Esophagus muscularis mucosa (tissue), 4 donors: ENCODE results near the gene IRF8. TPM values are rescaled to one million over a fixed set of nuclear protein-coding genes. Genes with fewer than 3 reads are reported as not detected.

ENCODE experiments used
- DNase-seq: peaks from one replicate; pipeline ENCODE4 v3.0.0-alpha.2; 2017; ENCODE audit errors: extremely low spot score
- H3K27ac ChIP-seq, 4 donors: fragments of 200-600 bp; sonication (generic); replicated peaks in 1 of 4; 1 replicate in 3 of 4; 2 replicates in 1 of 4; pipeline ENCODE4 v1.5.1; 2016 to 2019; ENCODE audit warnings: mild to moderate bottlenecking in 1 of 4
- H3K27me3 ChIP-seq, 4 donors: fragments of 200-600 bp; sonication (generic); one replicate each; pipeline versions ENCODE4 v1.5.1 to v1.6.0; 2016 to 2019
- H3K36me3 ChIP-seq, 4 donors: fragments of 200-600 bp; sonication (generic); one replicate each; pipeline ENCODE4 v1.5.1; 2016 to 2019
- H3K4me1 ChIP-seq, 4 donors: fragments of 200-600 bp; sonication (generic); one replicate each; pipeline ENCODE4 v1.5.1; 2016 to 2019
- H3K4me3 ChIP-seq, 4 donors: fragments of 200-600 bp; sonication (generic); 1 replicate in 2 of 4; 2 replicates in 2 of 4; pipeline ENCODE4 v1.5.1; 2016 to 2019; ENCODE audit warnings: mild to moderate bottlenecking in 4 of 4, moderate library complexity in 1 of 4
- H3K9me3 ChIP-seq, 4 donors: fragments of 200-600 bp; sonication (generic); 1 replicate in 3 of 4; 2 replicates in 1 of 4; pipeline ENCODE4 v1.5.1; 2016 to 2019
- EP300 ChIP-seq: sonication (generic); formaldehyde crosslinking; IDR thresholded peaks from one replicate; pipeline ENCODE4 v1.6.1; 2017; ENCODE audit warnings: antibody characterized with exemption
- POLR2A ChIP-seq: fragments of 450-650 bp; IDR thresholded peaks from one replicate; pipeline ENCODE4 v1.6.1; 2017; ENCODE audit warnings: antibody characterized with exemption, moderate library complexity, mild to moderate bottlenecking, low read depth
- POLR2AphosphoS5 ChIP-seq, 2 donors: sonication (generic); formaldehyde crosslinking; IDR thresholded peaks; one replicate each; pipeline ENCODE4 v1.6.1; 2017; ENCODE audit warnings: antibody characterized with exemption in 2 of 2
- WGBS: methylation state at CpG from one replicate; pipeline ENCODE4 v1.1.5; 2018; 5-methylcytosine and 5-hydroxymethylcytosine counted together
- intact Hi-C: fragments of 100-400 bp; cut with DNase I; formaldehyde crosslinking; loops from one replicate; pipeline ENCODE4 v1.15.1; 2023
- total RNA-seq, 4 donors: library from RNA; depleted of rRNA; stranded (reverse); fragments of >200 nt; gene quantifications; one replicate each; pipeline versions ENCODE4 v1.1.0 to v1.2.1, GENCODE V29; 2016
- TF ChIP-seq, protein P1 (sequence below), 3 experiments: fragments of 200-600 bp in 2 of 3; fragments of 450-650 bp in 1 of 3; sonication (generic) in 2 of 3; IDR thresholded peaks; one replicate each; pipeline ENCODE4 v1.5.1; 2017 to 2019; ENCODE audit warnings: antibody characterized with exemption in 3 of 3, mild to moderate bottlenecking in 2 of 3, moderate library complexity in 1 of 3

Gene IRF8
- total RNA-seq, 4 donors from 2014 or later: 5.1 to 12.9 (median 10.4) TPM

DNA sequence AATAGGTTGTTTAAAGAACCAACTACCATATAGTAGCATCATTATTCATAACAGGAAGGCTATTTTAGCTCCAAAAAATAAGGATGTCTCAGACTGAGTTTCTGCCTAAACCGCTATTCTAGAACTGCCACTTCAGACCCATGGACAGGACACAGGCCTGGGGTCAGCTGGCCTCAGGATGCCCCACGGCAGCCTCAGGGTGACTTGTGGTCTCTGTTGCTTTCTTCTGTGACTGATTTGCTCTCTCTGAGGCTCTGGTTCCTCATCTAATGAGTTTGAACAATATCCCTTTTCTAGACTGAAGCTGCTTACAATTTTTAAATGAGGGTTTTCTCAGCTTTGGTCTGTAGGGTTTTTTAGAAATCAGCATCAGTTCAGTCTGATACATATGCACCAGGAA lies 31.8 kb upstream of the IRF8 start:
- intact Hi-C loops: no loop called here
- no peak for DNase-seq
- 56% methylated on average over 2 of the region's 2 CpGs for WGBS
- H3K4me1 ChIP-seq: peaks cover 0 to 7% (median 2%) of the 10 kb centered on the region in 4 donors
- TF ChIP-seq POLR2A (no peak), POLR2AphosphoS5 (IDR thresholded peaks at IDR 0.05) (no peak), EP300 (no peak)
- H3K36me3 ChIP-seq: no peaks in the 10 kb centered on the region
- H3K27me3 ChIP-seq: no peaks in the 10 kb centered on the region
- no peak overlapping the region for H3K4me3 ChIP-seq
- no peak overlapping the region for H3K27ac ChIP-seq
- H3K9me3 ChIP-seq: peaks cover 0 to 4% (median 0%) of the 10 kb centered on the region in 4 donors

DNA sequence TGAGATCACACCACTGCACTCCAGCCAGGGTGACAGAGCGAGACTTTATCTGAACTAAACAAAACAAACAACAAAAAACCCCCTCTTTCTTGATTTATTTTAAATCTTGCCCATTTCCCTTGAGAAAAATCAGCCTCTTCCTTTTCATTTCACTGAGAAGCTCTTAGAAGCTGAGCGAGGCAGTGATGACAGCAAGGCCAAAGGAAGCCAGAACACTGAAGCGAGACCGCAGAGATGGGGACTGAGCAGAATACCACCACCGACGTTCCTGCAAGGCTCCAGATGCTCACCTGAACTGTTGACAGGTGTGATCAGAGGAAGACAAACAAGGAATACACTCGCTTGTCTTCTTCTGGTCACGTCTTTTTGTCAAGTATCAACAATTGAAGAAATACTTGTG lies 30.5 kb upstream of the IRF8 start:
- Histone ChIP-seq H3K4me3 (no peak overlapping the region), H3K36me3 (no peaks in the 10 kb centered on the region), H3K27ac (no peak overlapping the region), H3K4me1 (peaks cover 0 to 14% (median 5%) of the 10 kb centered on the region in 4 donors), H3K27me3 (no peaks in the 10 kb centered on the region), H3K9me3 (peaks cover 0 to 4% (median 0%) of the 10 kb centered on the region in 4 donors)
- no peak for DNase-seq
- no peak for TF ChIP-seq POLR2A
- no peak for TF ChIP-seq POLR2AphosphoS5 (IDR thresholded peaks at IDR 0.05)
- no peak for TF ChIP-seq EP300
- TF ChIP-seq, protein P1, sequence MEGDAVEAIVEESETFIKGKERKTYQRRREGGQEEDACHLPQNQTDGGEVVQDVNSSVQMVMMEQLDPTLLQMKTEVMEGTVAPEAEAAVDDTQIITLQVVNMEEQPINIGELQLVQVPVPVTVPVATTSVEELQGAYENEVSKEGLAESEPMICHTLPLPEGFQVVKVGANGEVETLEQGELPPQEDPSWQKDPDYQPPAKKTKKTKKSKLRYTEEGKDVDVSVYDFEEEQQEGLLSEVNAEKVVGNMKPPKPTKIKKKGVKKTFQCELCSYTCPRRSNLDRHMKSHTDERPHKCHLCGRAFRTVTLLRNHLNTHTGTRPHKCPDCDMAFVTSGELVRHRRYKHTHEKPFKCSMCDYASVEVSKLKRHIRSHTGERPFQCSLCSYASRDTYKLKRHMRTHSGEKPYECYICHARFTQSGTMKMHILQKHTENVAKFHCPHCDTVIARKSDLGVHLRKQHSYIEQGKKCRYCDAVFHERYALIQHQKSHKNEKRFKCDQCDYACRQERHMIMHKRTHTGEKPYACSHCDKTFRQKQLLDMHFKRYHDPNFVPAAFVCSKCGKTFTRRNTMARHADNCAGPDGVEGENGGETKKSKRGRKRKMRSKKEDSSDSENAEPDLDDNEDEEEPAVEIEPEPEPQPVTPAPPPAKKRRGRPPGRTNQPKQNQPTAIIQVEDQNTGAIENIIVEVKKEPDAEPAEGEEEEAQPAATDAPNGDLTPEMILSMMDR (IDR thresholded peaks at IDR 0.05): no peak
- 86% methylated on average over 8 of the region's 8 CpGs for WGBS
- intact Hi-C loops: no loop called here

DNA sequence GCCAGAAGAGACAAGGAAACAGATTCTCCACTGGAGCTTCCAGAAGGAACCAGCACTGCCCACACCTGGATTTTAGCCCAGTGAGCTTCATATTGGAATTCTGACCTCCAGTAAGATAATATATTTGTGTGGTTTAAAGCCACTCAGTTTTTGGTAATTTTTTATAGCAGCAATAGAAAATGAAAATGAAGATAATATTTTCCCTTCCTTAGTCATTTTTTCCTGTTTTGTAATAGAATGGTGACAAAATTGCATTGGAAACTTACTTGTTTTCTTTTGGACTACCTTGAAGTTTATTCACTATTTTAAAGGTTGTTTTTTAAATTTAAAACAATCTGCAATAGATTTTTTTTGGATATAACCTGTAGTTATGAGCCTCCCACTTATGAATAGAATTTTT lies 29.8 kb upstream of the IRF8 start:
- no peak for TF ChIP-seq POLR2A
- no peak for TF ChIP-seq POLR2AphosphoS5 (IDR thresholded peaks at IDR 0.05)
- TF ChIP-seq, protein P1 (IDR thresholded peaks at IDR 0.05): no peak
- TF ChIP-seq EP300: no peak
- Histone ChIP-seq H3K4me3 (no peak overlapping the region), H3K4me1 (peaks cover 0 to 15% (median 5%) of the 10 kb centered on the region in 4 donors), H3K36me3 (no peaks in the 10 kb centered on the region), H3K27me3 (no peaks in the 10 kb centered on the region), H3K27ac (no peak overlapping the region), H3K9me3 (peaks cover 0 to 4% (median 0%) of the 10 kb centered on the region in 4 donors)
- no peak for DNase-seq
- intact Hi-C loops: no loop called here

DNA sequence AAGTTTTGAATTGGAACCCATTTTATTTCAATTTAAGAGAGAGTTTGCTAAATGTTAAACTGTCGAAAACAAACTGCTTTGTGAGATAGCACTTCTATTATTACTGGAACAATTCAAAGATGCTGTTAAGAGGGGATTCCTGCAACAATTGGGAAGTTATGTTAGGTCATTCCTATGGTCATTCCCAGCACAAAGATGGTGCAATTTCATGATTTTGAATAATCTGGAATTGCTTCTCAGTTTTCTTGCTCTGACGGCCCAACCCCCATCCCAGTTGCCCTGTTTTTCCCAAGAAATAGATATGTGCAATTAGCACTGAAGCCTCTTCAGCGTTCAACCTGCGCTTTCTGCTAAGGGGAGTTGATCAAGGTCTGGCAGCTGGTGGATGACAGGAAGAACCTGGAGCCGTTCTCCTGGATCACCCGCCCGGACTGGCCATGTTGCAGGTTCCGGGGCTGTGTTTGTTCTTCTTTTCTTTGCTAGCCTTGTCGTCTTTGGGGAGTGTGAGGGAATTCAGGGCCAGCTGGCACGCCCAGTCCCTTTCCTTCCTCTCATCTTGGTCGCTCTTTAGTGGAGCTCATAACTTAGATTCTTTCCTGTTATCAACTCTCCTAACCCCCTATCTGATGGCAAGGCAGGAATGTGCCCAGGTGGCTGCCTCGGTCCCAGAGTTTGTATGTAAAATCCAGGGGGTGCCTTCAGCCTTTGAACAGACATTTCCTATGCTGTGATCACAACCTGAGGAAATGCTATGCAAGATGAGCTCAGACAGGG lies 29.0 kb upstream of the IRF8 start:
- H3K9me3 ChIP-seq: peaks cover 0 to 4% (median 0%) of the 10 kb centered on the region in 4 donors
- DNase-seq: no peak
- H3K4me1 ChIP-seq: peaks cover 0 to 15% (median 5%) of the 10 kb centered on the region in 4 donors
- intact Hi-C loops: no loop called here
- H3K36me3 ChIP-seq: no peaks in the 10 kb centered on the region
- peak overlapping the region in 3 of 4 donors; percentile 36 to 42 (median 38) for H3K27ac ChIP-seq
- no peaks in the 10 kb centered on the region for H3K27me3 ChIP-seq
- 37% methylated on average over 12 of the region's 12 CpGs for WGBS
- no peak overlapping the region for H3K4me3 ChIP-seq
- no peak for TF ChIP-seq EP300
- TF ChIP-seq POLR2A: no peak
- TF ChIP-seq, protein P1 (IDR thresholded peaks at IDR 0.05): no peak
- no peak for TF ChIP-seq POLR2AphosphoS5 (IDR thresholded peaks at IDR 0.05)

DNA sequence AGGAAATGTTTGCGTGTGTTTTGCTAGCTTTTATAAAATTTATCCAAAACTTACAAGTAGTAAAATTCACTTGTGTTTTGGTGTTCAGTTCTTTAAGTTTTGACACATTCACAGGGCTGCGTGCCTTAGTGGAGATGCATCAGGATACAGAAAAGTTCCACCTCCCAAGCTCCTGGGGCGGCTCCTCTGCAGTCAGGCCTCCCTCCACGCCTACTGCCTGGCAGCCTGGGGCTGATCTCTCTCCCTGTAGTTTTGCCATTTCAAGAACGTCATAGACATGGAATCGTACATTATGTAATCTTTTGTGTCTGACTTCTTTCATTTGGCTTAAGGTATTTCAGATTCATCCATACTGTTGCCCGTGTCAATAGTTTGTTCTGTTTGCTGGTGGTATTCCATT lies 27.2 kb upstream of the IRF8 start:
- WGBS: 78% methylated on average over 7 of the region's 7 CpGs
- peaks cover 0 to 4% (median 0%) of the 10 kb centered on the region in 4 donors for H3K9me3 ChIP-seq
- no peak overlapping the region for H3K4me3 ChIP-seq
- no peaks in the 10 kb centered on the region for H3K27me3 ChIP-seq
- intact Hi-C loops: no loop called here
- peaks cover 0 to 15% (median 5%) of the 10 kb centered on the region in 4 donors for H3K4me1 ChIP-seq
- H3K27ac ChIP-seq: no peak overlapping the region
- DNase-seq: no peak
- TF ChIP-seq POLR2AphosphoS5 (IDR thresholded peaks at IDR 0.05): no peak
- TF ChIP-seq POLR2A: no peak
- no peak for TF ChIP-seq EP300
- TF ChIP-seq, protein P1 (IDR thresholded peaks at IDR 0.05): no peak
- no peaks in the 10 kb centered on the region for H3K36me3 ChIP-seq
